IMR-90 (cell line): ENCODE data around the gene ZSWIM5. TPM values are rescaled to one million over a fixed set of nuclear protein-coding genes. Genes with fewer than 3 reads are reported as not detected.

Source experiments
- ATAC-seq: fragments of 200-7000 bp; cut with Tn5 transposase; 2 replicates; pipeline ENCODE4 v1.9.1; 2020; ENCODE audit warnings: low read depth, mild to moderate bottlenecking, moderate library complexity
- BruUV-seq: library from RNA; stranded (reverse); fragments of 400-500 nt; replicated peaks from 2 replicates; lab custom pipeline; 2021; lab: Mats Ljungman, UMichigan
- CTCF ChIA-PET: fragments of 300-600 bp; formaldehyde crosslinking; extraction: SDS; loops from one replicate; lab custom pipeline; 2021; ENCODE audit warnings: antibody characterized with exemption; lab: Yijun Ruan, JAX
- POLR2A ChIA-PET: fragments of 300-600 bp; sonication (Branson Sonifier 250); formaldehyde crosslinking; loops from one replicate; lab custom pipeline; 2022; ENCODE audit warnings: antibody characterized with exemption; ENCODE audit not compliant: unreplicated experiment; lab: Charles Lee
- DNase-seq: peaks from one replicate; pipeline ENCODE4 v3.0.0; 2013
- H2AFZ ChIP-seq: replicated peaks from 2 replicates; pipeline ENCODE3; 2013; ENCODE audit warnings: low read length, mild to moderate bottlenecking; ENCODE audit not compliant: poor library complexity
- H2AK5ac ChIP-seq: 2 replicates; pipeline ENCODE4 v1.6.1; 2013; ENCODE audit warnings: low read depth, low read length, inconsistent platforms
- H2AK9ac ChIP-seq: replicated peaks from 2 replicates; pipeline ENCODE3; 2013; ENCODE audit warnings: mild to moderate bottlenecking, low read depth, low read length, moderate library complexity; ENCODE audit not compliant: poor library complexity
- H2BK120ac ChIP-seq: 2 replicates; pipeline ENCODE4 v1.6.1; 2013; ENCODE audit warnings: low read depth, low read length, inconsistent platforms
- H2BK15ac ChIP-seq: 3 replicates; pipeline ENCODE4 v1.6.1; 2013; ENCODE audit warnings: low read depth, low read length, inconsistent platforms
- H2BK20ac ChIP-seq: 2 replicates; pipeline ENCODE4 v1.6.1; 2013; ENCODE audit warnings: low read depth, mild to moderate bottlenecking, inconsistent platforms, low read length, moderate library complexity
- H2BK5ac ChIP-seq: 2 replicates; pipeline ENCODE4 v1.6.1; 2013; ENCODE audit warnings: mild to moderate bottlenecking, low read depth, low read length, inconsistent platforms; ENCODE audit not compliant: poor library complexity, severe bottlenecking
- H3K14ac ChIP-seq: replicated peaks from 2 replicates; pipeline ENCODE4 v1.6.1; 2013; ENCODE audit warnings: low read depth, low read length, inconsistent platforms
- H3K18ac ChIP-seq: 2 replicates; pipeline ENCODE4 v1.6.1; 2013; ENCODE audit warnings: low read depth, low read length, control low read depth
- H3K23ac ChIP-seq: 2 replicates; pipeline ENCODE4 v1.6.1; 2013; ENCODE audit warnings: low read depth, low read length, inconsistent platforms
- H3K27ac ChIP-seq: 2 replicates; pipeline ENCODE4 v1.5.1; 2013; ENCODE audit warnings: mild to moderate bottlenecking, control low read depth, low read length; ENCODE audit not compliant: insufficient read depth
- H3K27me3 ChIP-seq: 2 replicates; pipeline ENCODE4 v1.6.1; 2013; ENCODE audit warnings: low read length; ENCODE audit not compliant: control insufficient read depth, insufficient read depth
- H3K36me3 ChIP-seq: 2 replicates; pipeline ENCODE4 v1.6.1; 2013; ENCODE audit warnings: low read length, mixed read lengths; ENCODE audit not compliant: control insufficient read depth, insufficient read depth
- H3K4ac ChIP-seq: 2 replicates; pipeline ENCODE4 v1.6.1; 2013; ENCODE audit warnings: low read depth, low read length, inconsistent platforms
- H3K4me1 ChIP-seq: 2 replicates; pipeline ENCODE4 v1.6.1; 2013; ENCODE audit warnings: low read length, mixed read lengths; ENCODE audit not compliant: control insufficient read depth, insufficient read depth
- H3K4me2 ChIP-seq: 2 replicates; pipeline ENCODE4 v1.6.1; 2013; ENCODE audit warnings: low read depth, mild to moderate bottlenecking, control low read depth, low read length, moderate library complexity
- H3K4me3 ChIP-seq: 2 replicates; pipeline ENCODE4 v1.5.1; 2013; ENCODE audit warnings: low read depth, mild to moderate bottlenecking, control low read depth, low read length, moderate library complexity; ENCODE audit not compliant: insufficient read depth
- H3K56ac ChIP-seq: 2 replicates; pipeline ENCODE4 v1.6.1; 2013; ENCODE audit warnings: low read length, inconsistent platforms; ENCODE audit not compliant: insufficient read depth; ENCODE audit errors: extremely low read depth
- H3K79me1 ChIP-seq, 2 experiments: 2 replicates each; pipeline ENCODE4 v1.6.1; 2013; ENCODE audit warnings: low read length in 2 of 2, inconsistent platforms in 1 of 2, low read depth in 1 of 2
- H3K9ac ChIP-seq: 2 replicates; pipeline ENCODE4 v1.6.1; 2013; ENCODE audit warnings: low read depth, low read length, control low read depth
- H3K9me1 ChIP-seq: 2 replicates; pipeline ENCODE4 v1.6.1; 2013; ENCODE audit warnings: low read length, inconsistent platforms; ENCODE audit not compliant: insufficient read depth
- H3K9me3 ChIP-seq: 2 replicates; pipeline ENCODE4 v1.6.1; 2013; ENCODE audit warnings: low read length; ENCODE audit not compliant: control insufficient read depth, insufficient read depth
- H4K20me1 ChIP-seq: 2 replicates; pipeline ENCODE4 v1.6.1; 2013; ENCODE audit warnings: low read length, inconsistent platforms; ENCODE audit not compliant: insufficient read depth
- H4K5ac ChIP-seq: 2 replicates; pipeline ENCODE4 v1.6.1; 2013; ENCODE audit warnings: mild to moderate bottlenecking, low read depth, low read length, control low read depth
- H4K8ac ChIP-seq, 2 experiments: 2 replicates each; pipeline ENCODE4 v1.6.1; 2013; ENCODE audit warnings: low read depth in 2 of 2, low read length in 2 of 2, control low read depth in 1 of 2, inconsistent platforms in 1 of 2
- H4K91ac ChIP-seq: 2 replicates; pipeline ENCODE4 v1.6.1; 2013; ENCODE audit warnings: low read depth, low read length, inconsistent platforms; ENCODE audit not compliant: insufficient read depth
- CEBPB ChIP-seq: IDR thresholded peaks from 2 replicates; pipeline ENCODE4 v1.6.1; 2012; ENCODE audit warnings: low read depth, low read length, improper control_type of control experiment
- CHD1 ChIP-seq: IDR thresholded peaks from 2 replicates; pipeline ENCODE4 v1.6.1; 2012; ENCODE audit warnings: low read depth, low read length, improper control_type of control experiment
- MAFK ChIP-seq: IDR thresholded peaks from 2 replicates; pipeline ENCODE4 v1.6.1; 2012; ENCODE audit warnings: low read depth, low read length, improper control_type of control experiment
- MAZ ChIP-seq: IDR thresholded peaks from 2 replicates; pipeline ENCODE4 v1.6.1; 2012; ENCODE audit warnings: low read depth, mild to moderate bottlenecking, low read length, improper control_type of control experiment, moderate library complexity, borderline replicate concordance
- MXI1 ChIP-seq: IDR thresholded peaks from 2 replicates; pipeline ENCODE4 v1.6.1; 2012; ENCODE audit warnings: low read depth, mild to moderate bottlenecking, low read length, moderate library complexity, borderline replicate concordance
- NFE2L2 ChIP-seq: fragments of 150-350 bp; IDR thresholded peaks from 2 replicates; pipeline ENCODE4 v1.6.1; 2016; ENCODE audit warnings: low read depth, mild to moderate bottlenecking, low read length
- RFX5 ChIP-seq: IDR thresholded peaks from 2 replicates; pipeline ENCODE4 v1.8.0; 2012; ENCODE audit warnings: low read depth, mild to moderate bottlenecking, low read length, moderate library complexity
- WGBS, 2 experiments: methylation state at CpG; one replicate each; pipeline versions ENCODE4 v1.1.5 to v1.1.7; 2013; ENCODE audit warnings: missing lambda C conversion rate in 2 of 2; ENCODE audit not compliant: insufficient read length in 1 of 2; ENCODE audit errors: extremely low coverage in 2 of 2; 5-methylcytosine and 5-hydroxymethylcytosine counted together
- dilution Hi-C: fragments of 300-500 bp; cut with HindIII; formaldehyde crosslinking; loops from one replicate; pipeline ENCODE4 v1.14.3; 2018; ENCODE audit warnings: low sequenced_read_pairs; ENCODE audit not compliant: unreplicated experiment
- in situ Hi-C: fragments of 300-500 bp; cut with MboI; formaldehyde crosslinking; loops from 3 replicates; pipeline ENCODE4 v1.14.3; 2019; ENCODE audit warnings: low sequenced_read_pairs, inconsistent platforms, mixed read lengths
- intact Hi-C: fragments of 100-400 bp; cut with micrococcal nuclease; formaldehyde crosslinking; loops from 2 replicates; pipeline ENCODE4 v1.10.0; 2022
- polyA plus RNA-seq, 3 experiments: library from polyadenylated mRNA; depleted of rRNA; stranded (reverse); fragments of >200 nt; gene quantifications; 2 replicates each; pipeline ENCODE4 v1.2.3, GENCODE V29; 2012; ENCODE audit warnings: low replicate concordance in 1 of 3
- total RNA-seq: library from RNA; depleted of rRNA; stranded (reverse); fragments of >200 nt; gene quantifications from 2 replicates; pipeline ENCODE4 v1.2.3, GENCODE V29; 2012
- TF ChIP-seq, protein P1 (sequence below): fragments of 150-350 bp; IDR thresholded peaks from 2 replicates; pipeline ENCODE4 v1.6.1; 2017; ENCODE audit warnings: mild to moderate bottlenecking, antibody characterized with exemption, low read length, low read depth
- TF ChIP-seq, protein P2 (sequence below): fragments of 150-350 bp; IDR thresholded peaks from 2 replicates; pipeline ENCODE4 v1.6.1; 2016; ENCODE audit warnings: low read depth, mild to moderate bottlenecking, low read length, moderate library complexity, borderline replicate concordance

ZSWIM5 gene
- total and polyA plus RNA-seq, 2 of the 4 experiments (the other 2 are of a cell fraction): under 0.01 to 0.03 TPM

DNA sequence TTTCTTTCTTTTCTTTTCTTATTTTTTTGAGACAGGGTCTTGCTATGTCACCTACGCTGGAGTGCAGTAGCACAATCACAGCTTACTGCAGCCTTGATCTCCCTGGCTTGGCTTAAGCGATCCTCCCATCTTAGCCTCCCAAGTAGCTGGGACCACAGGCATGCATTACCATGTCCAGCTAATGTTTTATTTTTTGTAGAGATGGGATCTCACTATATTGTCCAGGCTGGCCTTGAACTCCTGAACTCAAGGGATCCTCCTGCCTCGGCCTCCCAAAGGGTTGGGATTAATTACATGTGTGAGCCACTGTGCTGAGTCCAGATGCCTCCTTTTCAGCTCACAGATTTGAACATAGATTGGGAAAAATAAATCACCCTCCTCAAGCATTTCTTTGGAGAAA is 98.6 kb downstream of the ZSWIM5 start:
- Histone ChIP-seq H3K79me1 (no peaks in the 10 kb centered on the region), H4K8ac (no peak overlapping the region), H2BK20ac (no peak overlapping the region), H3K23ac (no peak overlapping the region), H3K14ac (no peak overlapping the region), H2AFZ (no peak overlapping the region), H3K9me3 (no peaks in the 10 kb centered on the region; the same call in 1 of the 2 replicates), H3K4me1 (no peaks in the 10 kb centered on the region), H4K91ac (no peak overlapping the region), H4K20me1 (no peaks in the 10 kb centered on the region), H3K36me3 (no peaks in the 10 kb centered on the region), H3K4ac (no peak overlapping the region), H3K18ac (no peak overlapping the region), H2AK5ac (no peak overlapping the region), H3K27me3 (no peaks in the 10 kb centered on the region; the same call in 1 of the 2 replicates), H3K4me3 (no peak overlapping the region), H3K9me1 (no peaks in the 10 kb centered on the region), H3K9ac (no peak overlapping the region), H3K56ac (no peak overlapping the region), H2BK5ac (no peak overlapping the region), H2BK120ac (no peak overlapping the region), H3K4me2 (no peak overlapping the region), H3K27ac (no peak overlapping the region), H2AK9ac (no peak overlapping the region), H4K5ac (no peak overlapping the region), H2BK15ac (no peak overlapping the region)
- no peak for TF ChIP-seq MXI1
- TF ChIP-seq, protein P1, sequence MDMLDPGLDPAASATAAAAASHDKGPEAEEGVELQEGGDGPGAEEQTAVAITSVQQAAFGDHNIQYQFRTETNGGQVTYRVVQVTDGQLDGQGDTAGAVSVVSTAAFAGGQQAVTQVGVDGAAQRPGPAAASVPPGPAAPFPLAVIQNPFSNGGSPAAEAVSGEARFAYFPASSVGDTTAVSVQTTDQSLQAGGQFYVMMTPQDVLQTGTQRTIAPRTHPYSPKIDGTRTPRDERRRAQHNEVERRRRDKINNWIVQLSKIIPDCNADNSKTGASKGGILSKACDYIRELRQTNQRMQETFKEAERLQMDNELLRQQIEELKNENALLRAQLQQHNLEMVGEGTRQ: no peak
- no peak for TF ChIP-seq CHD1
- no peak for TF ChIP-seq MAZ
- TF ChIP-seq RFX5: no peak
- TF ChIP-seq, protein P2, sequence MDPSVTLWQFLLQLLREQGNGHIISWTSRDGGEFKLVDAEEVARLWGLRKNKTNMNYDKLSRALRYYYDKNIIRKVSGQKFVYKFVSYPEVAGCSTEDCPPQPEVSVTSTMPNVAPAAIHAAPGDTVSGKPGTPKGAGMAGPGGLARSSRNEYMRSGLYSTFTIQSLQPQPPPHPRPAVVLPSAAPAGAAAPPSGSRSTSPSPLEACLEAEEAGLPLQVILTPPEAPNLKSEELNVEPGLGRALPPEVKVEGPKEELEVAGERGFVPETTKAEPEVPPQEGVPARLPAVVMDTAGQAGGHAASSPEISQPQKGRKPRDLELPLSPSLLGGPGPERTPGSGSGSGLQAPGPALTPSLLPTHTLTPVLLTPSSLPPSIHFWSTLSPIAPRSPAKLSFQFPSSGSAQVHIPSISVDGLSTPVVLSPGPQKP: no peak
- TF ChIP-seq NFE2L2: no peak
- TF ChIP-seq MAFK: no peak
- TF ChIP-seq CEBPB: no peak
- WGBS, 2 experiments: no CpG with 5 or more reads among the region's 3 CpGs
- ChIA-PET POLR2A (no interaction called here), CTCF (no interaction called here)
- in situ Hi-C loops (no loop called here), intact Hi-C loops (no loop called here), dilution Hi-C loops (no loop called here)
- ATAC-seq (no peak), DNase-seq (no peak)
- BruUV-seq: no TSS peak
